Peyer's patch (tissue), 4 donors: ENCODE measurements around the gene TMEM132C.

Source experiments
- CTCF ChIP-seq, 6 experiments: fragments of 450-650 bp in 4 of 6; fragments of 200-600 bp in 2 of 6; sonication (generic) in 1 of 6; IDR thresholded peaks; one replicate each; pipeline ENCODE4 v1.5.1; 2017 to 2019; ENCODE audit warnings: antibody characterized with exemption in 6 of 6, mild to moderate bottlenecking in 3 of 6, moderate library complexity in 1 of 6
- POLR2A ChIP-seq, 2 donors: fragments of 450-650 bp; IDR thresholded peaks; one replicate each; pipeline ENCODE4 v1.5.1; 2017; ENCODE audit warnings: antibody characterized with exemption in 2 of 2, mild to moderate bottlenecking in 2 of 2, moderate library complexity in 2 of 2

- TF ChIP-seq POLR2A (IDR thresholded peaks at IDR 0.05) (no peak), CTCF (IDR thresholded peaks at IDR 0.05) (no peak)
Observed at GRCh38 chr12:128507470-128507869, 240.5 kb downstream of the TMEM132C start.
